ENCODE results near the gene TTL.
"Not testable (repeated sequence)": the region's sequence is repeated elsewhere in the genome, so short reads cannot be mapped to it uniquely, and the experiment has no call there.

The TTL gene

GRCh38 chr2:112481528-112482233, at the start of gene TTL:
TTL (plus strand) TSS chr2:112482156; CDS start chr2:112482345, 189 bp downstream.
- DNase-seq: peak; percentile 39

- DNase-seq: not testable (repeated sequence)
These were observed 49.6 kb upstream of the TTL start for GRCh38 chr2:112432390-112432734.

GRCh38 chr2:112432735-112433479, 49.0 kb upstream of the TTL start:
- not testable (repeated sequence) for DNase-seq

- DNase-seq: not testable (repeated sequence)
These were observed 48.5 kb upstream of the TTL start, which contains the start of gene RGPD8 for GRCh38 chr2:112433480-112433879. RGPD8 (minus strand) TSS chr2:112433645; CDS start chr2:112433453, 192 bp downstream.

GRCh38 chr2:112433932-112434730, 47.8 kb upstream of the TTL start:
- no peak for DNase-seq

GRCh38 chr2:112434890-112435715, 46.9 kb upstream of the TTL start:
- not testable (repeated sequence) for DNase-seq

GRCh38 chr2:112435716-112436431, 46.1 kb upstream of the TTL start:
- DNase-seq: not testable (repeated sequence)

GRCh38 chr2:112436993-112437392, 45.0 kb upstream of the TTL start:
- not testable (repeated sequence) for DNase-seq

- not testable (repeated sequence) for DNase-seq
These were observed 44.5 kb upstream of the TTL start for GRCh38 chr2:112437405-112437831.

GRCh38 chr2:112438603-112439261, 43.2 kb upstream of the TTL start:
- not testable (repeated sequence) for DNase-seq

- DNase-seq: not testable (repeated sequence)
These were observed 37.7 kb upstream of the TTL start for GRCh38 chr2:112444256-112444655.

- DNase-seq: no peak
These were observed 32.1 kb upstream of the TTL start for GRCh38 chr2:112449854-112450253.

GRCh38 chr2:112451317-112451716, 30.6 kb upstream of the TTL start:
- DNase-seq: no peak

GRCh38 chr2:112454586-112454985, 27.4 kb upstream of the TTL start:
- no peak for DNase-seq

GRCh38 chr2:112459372-112459771, 22.6 kb upstream of the TTL start:
- no peak for DNase-seq

- DNase-seq: no peak
These were observed 19.8 kb upstream of the TTL start for GRCh38 chr2:112462178-112462577.

GRCh38 chr2:112463256-112463655, 18.7 kb upstream of the TTL start:
- DNase-seq: no peak

GRCh38 chr2:112465382-112465781, 16.6 kb upstream of the TTL start:
- DNase-seq: no peak

GRCh38 chr2:112472547-112473263, 9.3 kb upstream of the TTL start:
- DNase-seq: no peak

GRCh38 chr2:112474844-112475486, 7.0 kb upstream of the TTL start:
- DNase-seq: no peak

All from NCI-H748 treated with DMSO at 0.1 percent for 48 hours (cell line).